CD4-positive, alpha-beta memory T cell (primary cell): ENCODE results near the gene RNASE11. TPM values are rescaled to one million over a fixed set of nuclear protein-coding genes. Genes with fewer than 3 reads are reported as not detected.

Experiments
- CTCF ChIA-PET: fragments of 350-600 bp; sonication (Branson Sonifier 250); formaldehyde crosslinking; loops from one replicate; lab custom pipeline; 2021; ENCODE audit warnings: inconsistent platforms; ENCODE audit not compliant: partially characterized antibody; lab: Charles Lee
- POLR2A ChIA-PET: fragments of 350-600 bp; sonication (Branson Sonifier 250); formaldehyde crosslinking; loops from one replicate; lab custom pipeline; 2021; ENCODE audit not compliant: partially characterized antibody; lab: Charles Lee
- DNase-seq, 5 donors: peaks; one replicate each; pipeline versions ENCODE4 v3.0.0 to v3.0.0-alpha.2; 2020 to 2022; ENCODE audit warnings: mixed read lengths in 1 of 5
- H3K27ac ChIP-seq: one replicate; pipeline ENCODE4 v1.7.0; 2013; ENCODE audit warnings: low read depth, low read length
- H3K27me3 ChIP-seq: 2 replicates; pipeline ENCODE4 v1.7.0; 2013; ENCODE audit warnings: mild to moderate bottlenecking, low read length, moderate library complexity; ENCODE audit not compliant: insufficient read depth
- H3K36me3 ChIP-seq: 2 replicates; pipeline ENCODE4 v1.7.0; 2013; ENCODE audit warnings: mild to moderate bottlenecking, low read length, moderate library complexity; ENCODE audit not compliant: insufficient read depth
- H3K4me1 ChIP-seq: 2 replicates; pipeline ENCODE4 v1.7.0; 2013; ENCODE audit warnings: mild to moderate bottlenecking, low read length, moderate library complexity; ENCODE audit not compliant: insufficient read depth
- H3K4me3 ChIP-seq, 2 donors: one replicate each; pipeline ENCODE4 v1.7.0; 2013; ENCODE audit warnings: low read length in 2 of 2, mild to moderate bottlenecking in 1 of 2
- H3K9me3 ChIP-seq, 2 donors: one replicate each; pipeline ENCODE4 v1.7.0; 2013; ENCODE audit warnings: low read length in 2 of 2, control low read depth in 1 of 2; ENCODE audit not compliant: control insufficient read depth in 1 of 2
- H3K27ac Mint-ChIP-seq, 7 donors: one replicate each; pipeline ENCODE4 v1.8.0; 2020 to 2021; ENCODE audit warnings: mixed read lengths in 7 of 7, mild to moderate bottlenecking in 6 of 7, inconsistent platforms in 3 of 7, moderate library complexity in 3 of 7
- H3K27me3 Mint-ChIP-seq, 2 donors: one replicate each; pipeline ENCODE4 v1.8.0; 2020 to 2021; ENCODE audit warnings: mixed read lengths in 2 of 2
- H3K36me3 Mint-ChIP-seq, 2 donors: one replicate each; pipeline ENCODE4 v1.8.0; 2020 to 2021; ENCODE audit warnings: mixed read lengths in 2 of 2, inconsistent platforms in 1 of 2, mild to moderate bottlenecking in 1 of 2
- H3K4me1 Mint-ChIP-seq, 4 donors: one replicate each; pipeline ENCODE4 v1.8.0; 2020 to 2021; ENCODE audit warnings: mixed read lengths in 4 of 4, mild to moderate bottlenecking in 1 of 4
- H3K4me3 Mint-ChIP-seq, 8 donors: one replicate each; pipeline ENCODE4 v1.8.0; 2020 to 2021; ENCODE audit warnings: mixed read lengths in 8 of 8, mild to moderate bottlenecking in 7 of 8, moderate library complexity in 6 of 8, inconsistent platforms in 3 of 8
- H3K9me3 Mint-ChIP-seq, 8 donors: one replicate each; pipeline ENCODE4 v1.8.0; 2020 to 2021; ENCODE audit warnings: mixed read lengths in 8 of 8, mild to moderate bottlenecking in 5 of 8, inconsistent platforms in 3 of 8, moderate library complexity in 1 of 8
- intact Hi-C: fragments of 100-400 bp; cut with micrococcal nuclease; formaldehyde crosslinking; loops from one replicate; pipeline ENCODE4 v1.15.1; 2023
- polyA plus RNA-seq, 2 donors: library from polyadenylated mRNA; unstranded; fragments of 300-500 nt; fragmentation: Illumina TruSeq; gene quantifications; one replicate each; pipeline ENCODE4 v1.2.3, GENCODE V29; 2021
- total RNA-seq, 2 experiments: library from RNA; stranded (reverse); gene quantifications; one replicate each; pipeline ENCODE4 v1.2.3, GENCODE V29; 2021

Gene RNASE11
- total and polyA plus RNA-seq, 4 experiments from 2014 or later, result not detected

DNA sequence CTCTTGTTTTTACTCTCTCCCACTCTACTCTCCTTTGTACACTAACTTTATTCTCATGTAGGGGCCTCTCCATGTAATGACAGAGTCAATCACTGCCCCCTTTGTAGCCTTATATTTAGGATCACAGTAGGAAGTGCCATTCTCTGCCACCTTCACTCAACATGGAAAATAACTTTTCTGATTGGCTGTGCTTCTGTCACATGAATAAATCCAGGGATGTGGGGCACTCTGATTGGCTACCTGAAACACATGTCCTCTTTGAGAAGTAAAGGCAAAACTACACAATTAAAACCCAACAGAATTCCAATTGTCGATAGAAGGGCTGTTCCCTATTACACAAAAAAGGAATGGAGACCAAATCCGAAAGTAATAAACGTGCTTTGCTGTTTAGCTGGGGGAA is 26.8 kb downstream of the RNASE11 start, which contains the start of gene RNASE9:
Gene RNASE9 (minus strand): TSS at position 87 of the 400 bp plus-strand sequence.
- H3K4me1 ChIP-seq, result no peaks in the 10 kb centered on the region
- no peaks in the 10 kb centered on the region for H3K36me3 ChIP-seq
- ChIA-PET POLR2A (no interaction called here), CTCF (no interaction called here)
- H3K9me3 ChIP-seq, result no peaks in the 10 kb centered on the region
- no peak within 1 kb of the TSS for H3K4me3 ChIP-seq
- no peaks in the 10 kb centered on the region for H3K9me3 Mint-ChIP-seq
- no peaks in the 10 kb centered on the region for H3K4me1 Mint-ChIP-seq
- H3K27me3 ChIP-seq, result peaks cover 3% of the 10 kb centered on the region
- no peak within 1 kb of the TSS for H3K27ac ChIP-seq
- peaks cover 4 to 6% of the 10 kb centered on the region in 2 donors for H3K27me3 Mint-ChIP-seq
- intact Hi-C loops, result no loop called here
- DNase-seq, result no peak
- no peak within 1 kb of the TSS for H3K27ac Mint-ChIP-seq
- no peaks in the 10 kb centered on the region for H3K36me3 Mint-ChIP-seq
- no peak within 1 kb of the TSS for H3K4me3 Mint-ChIP-seq

DNA sequence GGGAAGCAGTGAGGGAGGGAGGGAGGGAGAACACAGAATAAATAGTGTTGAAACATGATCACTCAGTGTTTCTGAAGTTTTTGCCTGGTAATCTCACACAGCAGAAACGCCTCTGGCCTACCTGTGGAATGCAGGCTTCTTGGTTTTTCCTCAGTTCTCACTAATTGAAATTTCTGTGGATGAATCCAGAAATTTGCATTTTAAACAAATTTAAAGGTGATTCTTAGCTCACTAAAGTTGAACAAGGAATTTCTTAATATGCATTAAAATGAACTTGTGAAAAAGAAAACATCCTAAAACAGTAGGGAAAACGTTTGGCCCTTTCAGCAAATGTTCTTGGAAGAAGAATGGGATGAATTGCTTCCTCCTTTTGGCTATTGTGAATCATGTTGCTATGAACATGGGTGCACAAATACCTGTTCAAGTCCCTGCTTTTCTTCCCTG is 28.3 kb downstream of the RNASE11 start:
- H3K27me3 Mint-ChIP-seq, result peaks cover 4 to 8% of the 10 kb centered on the region in 2 donors
- CTCF ChIA-PET, result no interaction called here
- intact Hi-C loops, result no loop called here

DNA sequence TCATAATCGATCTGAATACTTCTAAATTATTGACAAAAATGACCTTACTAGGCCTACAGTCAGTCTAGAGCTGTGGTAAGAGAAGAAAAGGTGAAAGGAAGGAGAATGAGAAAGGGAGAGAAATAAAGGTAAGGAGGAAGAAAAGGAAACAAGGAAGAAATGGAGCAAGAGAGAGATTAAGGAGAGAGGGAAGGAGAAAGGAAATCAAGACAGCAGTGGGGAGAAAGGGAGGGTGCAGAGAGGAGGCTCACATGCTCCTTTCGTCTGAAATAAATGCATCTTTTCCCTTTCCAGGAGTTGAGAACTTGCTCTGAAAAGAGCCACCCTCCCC is 30.6 kb downstream of the RNASE11 start:
- Mint-ChIP-seq H3K4me3 (no peak overlapping the region), H3K4me1 (no peaks in the 10 kb centered on the region), H3K27me3 (peaks cover 5% of the 10 kb centered on the region in 2 donors), H3K9me3 (no peaks in the 10 kb centered on the region), H3K36me3 (no peaks in the 10 kb centered on the region), H3K27ac (no peak overlapping the region)
- intact Hi-C loops, result no loop called here
- no peaks in the 10 kb centered on the region for H3K27me3 ChIP-seq
- H3K4me3 ChIP-seq, result no peak overlapping the region
- DNase-seq, result no peak
- H3K4me1 ChIP-seq, result no peaks in the 10 kb centered on the region
- no peak overlapping the region for H3K27ac ChIP-seq
- ChIA-PET CTCF (no interaction called here), POLR2A (no interaction called here)
- H3K36me3 ChIP-seq, result no peaks in the 10 kb centered on the region
- H3K9me3 ChIP-seq, result no peaks in the 10 kb centered on the region

More for the DNA sequence above, 28.3 kb downstream of the RNASE11 start:
- no peak for DNase-seq
- Histone ChIP-seq H3K4me3 (no peak overlapping the region), H3K36me3 (no peaks in the 10 kb centered on the region), H3K27ac (no peak overlapping the region), H3K27me3 (peaks cover 3% of the 10 kb centered on the region), H3K4me1 (no peaks in the 10 kb centered on the region), H3K9me3 (no peaks in the 10 kb centered on the region)
- Mint-ChIP-seq H3K4me3 (no peak overlapping the region), H3K9me3 (no peaks in the 10 kb centered on the region), H3K36me3 (no peaks in the 10 kb centered on the region), H3K27ac (no peak overlapping the region), H3K4me1 (no peaks in the 10 kb centered on the region)
- POLR2A ChIA-PET, result no interaction called here

DNA sequence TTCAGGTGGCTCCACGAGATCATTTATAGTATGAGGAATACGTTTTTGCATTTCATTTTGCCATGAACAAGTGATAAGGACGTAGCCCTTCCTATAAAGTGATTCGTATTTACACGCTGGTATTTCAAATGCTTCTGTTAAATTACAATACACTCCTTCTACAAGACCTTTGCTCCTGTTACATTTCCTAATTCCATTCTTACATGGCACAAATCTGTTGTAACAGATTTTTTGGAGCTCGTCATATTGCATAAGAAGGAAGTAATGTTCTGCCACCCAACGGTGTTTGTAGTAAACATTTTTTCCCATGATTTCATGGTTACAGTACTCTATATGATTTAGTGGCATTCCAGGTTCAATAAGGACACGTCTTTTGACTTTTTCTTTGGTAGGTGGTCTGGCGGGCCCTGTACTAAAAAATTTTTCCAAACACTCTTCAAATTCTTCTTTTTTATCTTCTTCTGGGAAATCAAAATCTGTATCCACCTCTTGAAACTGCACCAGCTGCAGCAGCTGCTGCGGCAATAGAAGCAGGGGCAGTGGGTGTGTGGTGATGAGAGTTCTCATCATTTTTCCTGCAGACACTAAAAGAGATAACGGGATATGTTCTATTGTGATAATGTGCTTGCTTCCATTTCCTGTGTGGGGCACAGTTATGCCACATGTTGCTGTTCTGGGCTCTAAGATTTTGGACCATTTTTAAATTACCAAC is 31.1 kb downstream of the RNASE11 start:
- Histone ChIP-seq H3K4me3 (no peak overlapping the region), H3K27ac (no peak overlapping the region), H3K9me3 (no peaks in the 10 kb centered on the region), H3K4me1 (no peaks in the 10 kb centered on the region), H3K27me3 (no peaks in the 10 kb centered on the region), H3K36me3 (no peaks in the 10 kb centered on the region)
- Mint-ChIP-seq H3K9me3 (no peaks in the 10 kb centered on the region), H3K27ac (no peak overlapping the region), H3K27me3 (peaks cover 5% of the 10 kb centered on the region in 2 donors), H3K36me3 (no peaks in the 10 kb centered on the region), H3K4me3 (no peak overlapping the region), H3K4me1 (no peaks in the 10 kb centered on the region)
- ChIA-PET CTCF (no interaction called here), POLR2A (no interaction called here)
- intact Hi-C loops, result no loop called here
- no peak for DNase-seq

DNA sequence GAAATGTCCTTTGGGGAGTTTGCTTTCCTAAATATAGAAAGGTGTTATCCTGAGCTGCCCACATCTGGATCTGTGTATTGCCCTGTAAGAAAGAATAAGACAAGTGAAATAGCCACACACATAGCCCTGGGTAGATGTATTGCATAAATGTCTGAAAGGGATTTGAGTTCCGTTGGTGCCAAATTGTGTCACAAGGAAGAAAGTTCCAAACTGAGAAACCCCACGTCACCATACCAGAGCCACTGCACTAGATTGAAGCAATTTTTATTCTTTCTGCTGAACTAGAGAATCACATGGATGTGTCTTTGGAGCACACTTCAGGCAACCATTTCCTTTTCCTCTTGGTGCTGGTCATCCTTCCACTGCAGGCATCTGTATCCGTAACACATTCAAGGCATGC is 32.0 kb downstream of the RNASE11 start:
- ChIA-PET POLR2A (no interaction called here), CTCF (interaction anchor here (1.1 kb wide), 1 partner anchor 25 kb away, joined by 3 read pairs; no protein-coding TSS in a partner anchor)
- DNase-seq, result no peak
- Mint-ChIP-seq H3K36me3 (no peaks in the 10 kb centered on the region), H3K27me3 (peaks cover 5% of the 10 kb centered on the region in 2 donors), H3K27ac (no peak overlapping the region), H3K4me3 (no peak overlapping the region), H3K4me1 (no peaks in the 10 kb centered on the region), H3K9me3 (no peaks in the 10 kb centered on the region)
- H3K9me3 ChIP-seq, result no peaks in the 10 kb centered on the region
- H3K36me3 ChIP-seq, result no peaks in the 10 kb centered on the region
- H3K27me3 ChIP-seq, result no peaks in the 10 kb centered on the region
- intact Hi-C loops, result no loop called here
- no peak overlapping the region for H3K27ac ChIP-seq
- no peak overlapping the region for H3K4me3 ChIP-seq
- H3K4me1 ChIP-seq, result no peaks in the 10 kb centered on the region

DNA sequence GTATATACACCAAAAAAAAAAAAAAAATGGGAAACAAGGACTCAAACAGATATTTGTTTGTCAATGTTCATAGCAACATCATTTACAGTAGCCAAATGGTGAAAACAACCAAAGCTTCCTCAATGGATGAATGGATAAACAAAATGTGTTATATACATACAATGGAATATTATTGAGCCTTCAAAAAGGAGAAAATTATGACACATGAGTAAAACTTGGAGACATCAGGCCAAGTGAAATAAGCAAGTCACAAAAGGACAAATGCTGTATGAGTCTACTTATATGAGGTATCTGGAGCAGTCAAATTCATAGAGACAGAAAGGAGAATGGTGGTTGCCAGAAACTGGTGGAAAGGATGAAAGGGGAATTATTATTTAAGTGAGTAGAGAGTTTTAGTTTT is 34.8 kb downstream of the RNASE11 start:
- Histone ChIP-seq H3K36me3 (no peaks in the 10 kb centered on the region), H3K27ac (no peak overlapping the region), H3K27me3 (no peaks in the 10 kb centered on the region), H3K4me3 (no peak overlapping the region), H3K4me1 (no peaks in the 10 kb centered on the region), H3K9me3 (no peaks in the 10 kb centered on the region)
- H3K4me3 Mint-ChIP-seq, result no peak overlapping the region
- H3K27me3 Mint-ChIP-seq, result peaks cover 4 to 5% of the 10 kb centered on the region in 2 donors
- H3K27ac Mint-ChIP-seq, result no peak overlapping the region
- no peak for DNase-seq
- H3K36me3 Mint-ChIP-seq, result no peaks in the 10 kb centered on the region
- H3K4me1 Mint-ChIP-seq, result no peaks in the 10 kb centered on the region
- ChIA-PET POLR2A (no interaction called here), CTCF (no interaction called here)
- H3K9me3 Mint-ChIP-seq, result no peaks in the 10 kb centered on the region
- intact Hi-C loops, result no loop called here

DNA sequence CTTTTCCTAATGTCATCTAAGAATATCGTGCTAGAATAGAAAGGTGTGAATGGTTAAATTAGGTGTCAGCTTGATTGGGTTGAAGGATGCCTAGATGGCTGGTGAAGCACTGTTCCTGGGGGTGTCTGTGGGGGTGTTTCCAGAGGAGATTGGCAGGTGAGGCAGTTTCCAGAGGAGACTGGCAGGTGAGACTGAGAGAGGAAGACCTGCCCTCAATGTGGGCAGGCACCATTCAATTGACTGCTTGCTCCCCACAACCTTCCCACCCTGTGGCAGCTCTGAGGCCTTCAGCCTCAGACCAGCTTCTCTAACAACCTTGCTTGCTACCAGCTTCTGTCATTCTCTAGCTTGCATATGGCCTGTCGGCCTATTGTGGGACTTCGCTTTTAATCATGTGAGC is 36.2 kb downstream of the RNASE11 start:
- Histone ChIP-seq H3K36me3 (no peaks in the 10 kb centered on the region), H3K4me1 (no peaks in the 10 kb centered on the region), H3K9me3 (no peaks in the 10 kb centered on the region), H3K4me3 (no peak overlapping the region), H3K27ac (no peak overlapping the region), H3K27me3 (no peaks in the 10 kb centered on the region)
- Mint-ChIP-seq H3K27me3 (peaks cover 2 to 3% of the 10 kb centered on the region in 2 donors), H3K4me3 (no peak overlapping the region), H3K4me1 (no peaks in the 10 kb centered on the region), H3K9me3 (no peaks in the 10 kb centered on the region), H3K27ac (no peak overlapping the region), H3K36me3 (no peaks in the 10 kb centered on the region)
- CTCF ChIA-PET, result interaction anchor here (1.5 to 1.7 kb wide), 2 partner anchors 21 to 136 kb away, joined by 4 to 5 read pairs; no protein-coding TSS in a partner anchor
- intact Hi-C loops, result no loop called here
- no peak for DNase-seq
- POLR2A ChIA-PET, result no interaction called here
